ENCODE data around the gene STPG3.

GRCh38 chr9:137236936-137237421 lies 14.1 kb upstream of the STPG3 start:
- TF ChIP-seq POLR2AphosphoS5 (IDR thresholded peaks at IDR 0.05) (no peak), CTCF (IDR thresholded peaks at IDR 0.05) (no peak), POLR2A (IDR thresholded peaks at IDR 0.05) (no peak)
